HCT116 (cell line): Measurements from ENCODE around the gene DPF3. TPM values are rescaled to one million over a fixed set of nuclear protein-coding genes. Genes with fewer than 3 reads are reported as not detected.

Experiments
- ATAC-seq: fragments of 200-7000 bp; cut with Tn5 transposase; 2 replicates; pipeline ENCODE4 v1.9.1; 2020; ENCODE audit warnings: mild to moderate bottlenecking, moderate library complexity
- BruUV-seq: library from RNA; stranded (reverse); fragments of 400-500 nt; replicated peaks from 2 replicates; lab custom pipeline; 2021; lab: Mats Ljungman, UMichigan
- CTCF ChIA-PET: fragments of 300-600 bp; sonication (Branson Sonifier 250); formaldehyde crosslinking; loops from one replicate; lab custom pipeline; 2021; ENCODE audit warnings: antibody characterized with exemption; lab: Charles Lee
- POLR2A ChIA-PET: fragments of 300-600, 350-600 bp; sonication (Branson Sonifier 250); formaldehyde crosslinking; loops from one replicate; lab custom pipeline; 2021; ENCODE audit warnings: antibody characterized with exemption; lab: Charles Lee
- RAD21 ChIA-PET, 2 experiments: fragments of 300-600 bp; sonication (Branson Sonifier 250); formaldehyde crosslinking; loops; one replicate each; lab custom pipeline; 2023; ENCODE audit warnings: low total read pairs in 2 of 2; ENCODE audit not compliant: uncharacterized antibody in 2 of 2, unreplicated experiment in 2 of 2, low non-redundant PET in 1 of 2; lab: Charles Lee
- DNase-seq: peaks from one replicate; pipeline ENCODE4 v3.0.0-alpha.2; 2010; ENCODE audit warnings: low read depth, low spot score
- H2AFZ ChIP-seq: fragments of 200-600 bp; shearing (Covaris generic), sonication (generic); 2 replicates; pipeline ENCODE4 v1.6.1; 2017; ENCODE audit warnings: low read depth, mixed run types, mixed read lengths, antibody characterized with exemption, low read length; ENCODE audit not compliant: poor library complexity, severe bottlenecking
- H3K27ac ChIP-seq: 2 replicates; pipeline ENCODE4 v1.5.1; 2012; ENCODE audit warnings: low read depth, low read length
- H3K27me3 ChIP-seq: fragments of 200-600 bp; sonication (generic); 2 replicates; pipeline ENCODE4 v1.6.1; 2016; ENCODE audit warnings: mixed run types, low read length, mixed read lengths; ENCODE audit not compliant: insufficient read depth
- H3K36me3 ChIP-seq, 2 experiments: fragments of 200-500 bp in 1 of 2; fragments of 200-600 bp in 1 of 2; sonication (Bioruptor generic) in 1 of 2; sonication (generic) in 1 of 2; 2 replicates each; pipeline versions ENCODE4 v1.5.1 to v1.6.1; 2014 to 2016; ENCODE audit warnings: low read length in 2 of 2, inconsistent platforms in 1 of 2, mixed read lengths in 1 of 2, mixed run types in 1 of 2; ENCODE audit not compliant: insufficient read depth in 2 of 2, control insufficient read depth in 1 of 2
- H3K4me1 ChIP-seq, 2 experiments: fragments of 200-600 bp in 1 of 2; sonication (generic) in 1 of 2; 2 replicates each; pipeline versions ENCODE4 v1.5.1 to v1.6.1; 2012 to 2017; ENCODE audit warnings: low read length in 2 of 2, inconsistent platforms in 1 of 2, mild to moderate bottlenecking in 1 of 2, mixed read lengths in 1 of 2, mixed run types in 1 of 2, moderate library complexity in 1 of 2; ENCODE audit not compliant: insufficient read depth in 2 of 2, control insufficient read depth in 1 of 2
- H3K4me2 ChIP-seq: fragments of 200-600 bp; sonication (generic); 2 replicates; pipeline ENCODE4 v1.6.1; 2017; ENCODE audit warnings: mixed run types, low read length, mixed read lengths
- H3K4me3 ChIP-seq, 2 experiments: fragments of 200-600 bp in 1 of 2; sonication (generic) in 1 of 2; replicated peaks in 1 of 2; 2 replicates each; pipeline ENCODE4 v1.5.1; 2011 to 2016; ENCODE audit warnings: low read length in 2 of 2, control low read depth in 1 of 2, low read depth in 1 of 2, mild to moderate bottlenecking in 1 of 2, mixed read lengths in 1 of 2, mixed run types in 1 of 2
- H3K79me2 ChIP-seq: fragments of 200-600 bp; sonication (generic); 2 replicates; pipeline ENCODE4 v1.6.1; 2017; ENCODE audit warnings: mild to moderate bottlenecking, mixed run types, low read length, moderate library complexity, mixed read lengths; ENCODE audit not compliant: insufficient read depth
- H3K9ac ChIP-seq: fragments of 200-600 bp; sonication (generic); 2 replicates; pipeline ENCODE4 v1.6.1; 2016; ENCODE audit warnings: low read length, mixed read lengths
- H3K9me2 ChIP-seq: fragments of 200-600 bp; sonication (generic), shearing (Covaris generic); 2 replicates; pipeline ENCODE4 v1.6.1; 2017; ENCODE audit warnings: mixed run types, mild to moderate bottlenecking, moderate library complexity; ENCODE audit not compliant: insufficient read depth
- H3K9me3 ChIP-seq, 2 experiments: fragments of 200-500 bp in 1 of 2; fragments of 200-600 bp in 1 of 2; sonication (Bioruptor generic) in 1 of 2; sonication (generic) in 1 of 2; 2 replicates each; pipeline ENCODE4 v1.6.1; 2014 to 2017; ENCODE audit warnings: low read length in 2 of 2, mixed read lengths in 2 of 2, inconsistent platforms in 1 of 2, low read depth in 1 of 2, mild to moderate bottlenecking in 1 of 2, mixed run types in 1 of 2, moderate library complexity in 1 of 2; ENCODE audit not compliant: control insufficient read depth in 1 of 2, insufficient read depth in 1 of 2
- H4K20me1 ChIP-seq: fragments of 200-600 bp; sonication (generic), shearing (Covaris generic); 2 replicates; pipeline ENCODE4 v1.6.1; 2017; ENCODE audit warnings: mixed run types, mild to moderate bottlenecking, moderate library complexity; ENCODE audit not compliant: insufficient read depth
- ATF3 ChIP-seq: IDR thresholded peaks from 2 replicates; pipeline ENCODE4 v1.6.1; 2012
- EGR1 ChIP-seq: IDR thresholded peaks from 2 replicates; pipeline ENCODE4 v1.6.1; 2012; ENCODE audit warnings: low read depth
- EZH2 ChIP-seq: fragments of 200-600 bp; sonication (generic); IDR thresholded peaks from 2 replicates; pipeline ENCODE4 v1.6.1; 2017; ENCODE audit warnings: antibody characterized with exemption, mixed run types
- POLR2A ChIP-seq: IDR thresholded peaks from 2 replicates; pipeline ENCODE4 v1.7.0; 2011; ENCODE audit warnings: borderline replicate concordance; ENCODE audit not compliant: insufficient read depth, insufficient read length; ENCODE audit errors: extremely low read depth
- POLR2AphosphoS5 ChIP-seq: IDR thresholded peaks from 2 replicates; pipeline ENCODE4 v1.6.1; 2011; ENCODE audit warnings: mild to moderate bottlenecking, low read depth, low read length, moderate library complexity
- RAD21 ChIP-seq: IDR thresholded peaks from 2 replicates; pipeline ENCODE4 v1.6.1; 2012; ENCODE audit warnings: low read depth, mild to moderate bottlenecking
- REST ChIP-seq: IDR thresholded peaks from 2 replicates; pipeline ENCODE4 v1.6.1; 2012; ENCODE audit warnings: low read depth
- SIN3A ChIP-seq: IDR thresholded peaks from 2 replicates; pipeline ENCODE4 v1.6.1; 2012; ENCODE audit warnings: low read depth
- TCF7L2 ChIP-seq: IDR thresholded peaks from 2 replicates; pipeline ENCODE4 v1.7.0; 2011; ENCODE audit warnings: borderline replicate concordance, inconsistent platforms; ENCODE audit not compliant: insufficient read depth, insufficient read length; ENCODE audit errors: extremely low read depth
- YY1 ChIP-seq: IDR thresholded peaks from 2 replicates; pipeline ENCODE4 v1.6.1; 2011; ENCODE audit warnings: low read length, low read depth, moderate library complexity, mild to moderate bottlenecking; ENCODE audit not compliant: insufficient replicate concordance; ENCODE audit errors: extremely low read depth
- intact Hi-C: fragments of 100-400 bp; cut with micrococcal nuclease; formaldehyde crosslinking; loops from 2 replicates; pipeline ENCODE4 v1.10.0; 2022
- total RNA-seq: library from RNA; stranded (reverse); gene quantifications from one replicate; pipeline ENCODE4 v1.2.1, GENCODE V29; 2021; ENCODE audit not compliant: unreplicated experiment

Gene DPF3
- total RNA-seq, 1 experiment from 2014 or later: 0.27 TPM

GRCh38 chr14:72825486-72825885, 68.4 kb downstream of the DPF3 start:
- TF ChIP-seq POLR2AphosphoS5: no peak
- TF ChIP-seq POLR2A: no peak
- no peak for TF ChIP-seq REST
- TF ChIP-seq EZH2: no peak
- TF ChIP-seq EGR1: no peak
- no peak for TF ChIP-seq RAD21
- TF ChIP-seq ATF3: no peak
- TF ChIP-seq SIN3A: no peak
- TF ChIP-seq TCF7L2: no peak
- TF ChIP-seq YY1: no peak
- TF ChIP-seq, all 23 proteins: peak for 0
- ATAC-seq (no peak), DNase-seq (no peak)
- ChIA-PET POLR2A (no interaction called here), RAD21 (no interaction called here), CTCF (no interaction called here)
- intact Hi-C loops: no loop called here
- Histone ChIP-seq H3K27ac (no peak overlapping the region), H3K4me3 (no peak overlapping the region), H3K36me3 (no peaks in the 10 kb centered on the region), H3K9ac (no peak overlapping the region), H3K79me2 (no peaks in the 10 kb centered on the region), H3K27me3 (0 out of 2 replicates have a peak, but pooled peaks cover 1% of the 10 kb centered on the region), H3K9me2 (no peaks in the 10 kb centered on the region), H3K4me2 (no peak overlapping the region), H4K20me1 (no peaks in the 10 kb centered on the region), H3K9me3 (no peaks in the 10 kb centered on the region), H2AFZ (no peak overlapping the region), H3K4me1 (no peaks in the 10 kb centered on the region)
- BruUV-seq: no TSS peak
